Amniotic epithelial cell (primary cell): ENCODE results near the gene ARRB2.
A peak's percentile ranks its signal among the peaks of the same experiment; 100 is the strongest.
"Not testable (repeated sequence)": the region's sequence is repeated elsewhere in the genome, so short reads cannot be mapped to it uniquely, and the experiment has no call there.

Experiments
- DNase-seq: peaks from one replicate; pipeline ENCODE4 v3.0.0-alpha.2; 2010; ENCODE audit warnings: low read depth

The ARRB2 gene

GRCh38 chr17:4701116-4701515 is 9.3 kb upstream of the ARRB2 start:
- no peak for DNase-seq

GRCh38 chr17:4703330-4703691 is 7.1 kb upstream of the ARRB2 start:
- DNase-seq, result no peak

GRCh38 chr17:4704574-4704907 is 5.9 kb upstream of the ARRB2 start:
- not testable (repeated sequence) for DNase-seq

- no peak for DNase-seq
These were observed 5.4 kb upstream of the ARRB2 start for GRCh38 chr17:4704991-4705390.

- peak; percentile 29 for DNase-seq
These were observed 4.3 kb upstream of the ARRB2 start for GRCh38 chr17:4706121-4706520.

- no peak for DNase-seq
These were observed 2.0 kb upstream of the ARRB2 start for GRCh38 chr17:4708436-4708835.

GRCh38 chr17:4710693-4711634 is 532 bp downstream of the ARRB2 start:
- no peak for DNase-seq

- no peak for DNase-seq
These were observed 1.3 kb downstream of the ARRB2 start for GRCh38 chr17:4711661-4712181.

- DNase-seq, result no peak
These were observed 2.1 kb downstream of the ARRB2 start for GRCh38 chr17:4712526-4712925.

GRCh38 chr17:4714340-4715062 is 4.1 kb downstream of the ARRB2 start:
- not testable (repeated sequence) for DNase-seq

- no peak for DNase-seq
These were observed 4.8 kb downstream of the ARRB2 start for GRCh38 chr17:4715063-4715744.

GRCh38 chr17:4716081-4716480 is 5.6 kb downstream of the ARRB2 start:
- no peak for DNase-seq

- no peak for DNase-seq
These were observed 7.4 kb downstream of the ARRB2 start for GRCh38 chr17:4717791-4718190.

GRCh38 chr17:4718276-4718675 is 7.8 kb downstream of the ARRB2 start:
- DNase-seq, result no peak

GRCh38 chr17:4719146-4719545 is 8.7 kb downstream of the ARRB2 start:
- DNase-seq, result no peak

- DNase-seq, result peak; percentile 64
These were observed 9.3 kb downstream of the ARRB2 start for GRCh38 chr17:4719684-4720221.

- no peak for DNase-seq
These were observed 10.4 kb downstream of the ARRB2 start for GRCh38 chr17:4720787-4721186.

GRCh38 chr17:4721203-4722135 is 11.0 kb downstream of the ARRB2 start:
- peak; percentile 71 for DNase-seq

- DNase-seq, result no peak
These were observed 12.3 kb downstream of the ARRB2 start for GRCh38 chr17:4722678-4723240.

- no peak for DNase-seq
These were observed 14.2 kb downstream of the ARRB2 start for GRCh38 chr17:4724650-4725049.
